HG03175 (cell line): Measurements from ENCODE around the gene IFNA21.
"Not testable (repeated sequence)": the region's sequence is repeated elsewhere in the genome, so short reads cannot be mapped to it uniquely, and the experiment has no call there.

Experiments
- ATAC-seq: cut with Tn5 transposase; IDR thresholded peaks from one replicate; pipeline ENCODE4 v1.9.1; 2021; ENCODE audit warnings: mild to moderate bottlenecking, moderate library complexity; ENCODE audit not compliant: unreplicated experiment

The IFNA21 gene

DNA sequence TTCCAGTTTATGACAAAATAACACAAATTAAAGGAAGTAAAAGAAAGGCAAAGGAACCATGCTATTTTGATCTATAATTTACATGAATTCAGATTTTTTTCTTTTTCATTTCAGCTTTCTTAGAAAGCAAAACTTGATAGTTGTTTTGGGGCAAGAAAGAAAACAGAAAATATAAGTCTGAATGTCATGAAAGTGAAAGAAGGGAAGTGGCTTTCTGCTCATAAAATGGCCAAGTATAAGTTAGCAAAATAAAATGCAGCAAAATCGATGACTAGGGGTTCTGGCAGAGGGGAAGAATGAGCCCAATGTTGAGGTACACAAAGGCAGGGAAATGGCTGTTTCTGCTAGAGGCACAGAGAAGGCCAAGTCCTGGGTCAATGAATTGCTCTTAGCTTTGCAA is 21.9 kb downstream of the IFNA21 start:
- ATAC-seq, result peak; percentile 40

DNA sequence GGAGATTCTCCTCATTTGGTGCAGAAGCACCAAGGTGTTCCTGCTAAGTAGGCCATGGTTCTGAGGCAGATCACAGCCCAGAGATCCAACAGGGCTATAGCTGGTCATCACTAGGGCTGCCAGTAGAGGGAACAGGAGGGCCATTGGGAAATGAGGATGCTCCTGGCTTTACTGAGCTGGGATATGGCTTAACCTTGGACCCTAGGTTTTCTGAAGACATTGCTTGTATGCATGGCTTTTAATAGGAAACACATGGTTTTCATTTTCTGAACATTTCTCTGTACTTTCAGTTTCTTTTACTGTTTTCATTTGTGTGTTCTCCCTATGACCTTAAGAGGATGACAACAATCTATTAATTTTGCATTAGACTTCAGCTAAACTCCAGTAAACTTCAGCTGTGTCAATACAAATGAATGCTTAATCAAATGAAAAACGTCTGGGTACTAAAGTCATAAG is 25.0 kb downstream of the IFNA21 start, which contains the start of gene IFNW1:
IFNW1 (minus strand) TSS at position 406 of the 456 bp plus-strand sequence; CDS start at position 144, 262 bp downstream.
- peak; percentile 65 for ATAC-seq

- no peak for ATAC-seq
These were observed 29.4 kb downstream of the IFNA21 start for GRCh38 chr9:21137020-21137419.

DNA sequence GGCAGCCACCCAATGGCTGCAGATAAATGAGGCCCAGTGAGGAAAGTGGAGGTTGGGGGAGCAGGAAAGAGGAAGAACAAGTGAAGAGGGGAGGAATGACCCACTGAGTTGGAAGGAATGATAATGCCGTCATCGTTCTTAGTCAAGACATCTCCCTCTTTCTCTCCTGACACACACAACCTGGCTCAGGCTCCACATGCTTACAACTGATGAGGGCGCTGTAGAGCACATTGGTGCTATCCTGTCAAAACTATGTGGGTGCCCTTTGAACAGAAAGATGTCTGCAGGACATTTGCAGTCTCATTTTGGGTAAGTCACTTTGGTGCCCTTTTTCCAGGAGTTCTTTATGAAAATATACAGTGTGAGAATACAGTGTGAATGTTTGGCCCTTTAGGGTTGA is 30.7 kb downstream of the IFNA21 start:
- ATAC-seq, result no peak

- ATAC-seq, result not testable (repeated sequence)
These were observed 38.3 kb downstream of the IFNA21 start for GRCh38 chr9:21128186-21128585.

DNA sequence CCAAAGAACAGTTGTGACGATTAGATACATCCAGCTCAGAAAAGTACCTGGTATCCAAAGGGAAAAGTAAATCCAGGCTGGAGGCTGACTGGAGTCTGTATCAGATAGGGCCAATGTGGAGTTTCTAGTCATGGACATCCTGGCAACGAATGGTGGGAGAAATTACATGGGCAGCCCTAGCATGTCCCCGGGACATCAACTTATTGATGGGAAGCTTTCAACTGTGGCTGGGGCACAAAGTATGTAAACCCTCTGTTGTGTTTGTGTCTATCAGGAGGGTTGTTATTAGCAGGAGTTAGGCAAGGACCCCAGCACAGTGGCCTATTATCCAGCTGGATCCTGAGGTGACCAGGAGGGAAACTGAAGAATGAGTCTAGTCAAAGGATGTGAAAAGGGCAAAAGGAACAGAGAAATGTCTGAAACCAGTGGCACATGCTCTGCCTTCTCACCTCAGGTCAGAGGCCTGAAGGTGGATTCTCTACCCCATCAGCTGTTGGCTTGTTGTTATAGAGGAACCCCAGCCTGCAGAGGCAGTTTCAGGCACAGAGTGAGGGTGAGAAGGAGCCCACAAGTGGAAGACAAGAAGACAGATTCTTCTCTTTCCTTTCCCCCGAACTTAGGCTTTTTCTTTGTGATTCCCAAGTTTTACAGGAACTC is 44.7 kb downstream of the IFNA21 start:
- peak; percentile 71 for ATAC-seq

- ATAC-seq, result no peak
These were observed 45.4 kb downstream of the IFNA21 start for GRCh38 chr9:21121079-21121478.

GRCh38 chr9:21119093-21119770 is 47.2 kb downstream of the IFNA21 start:
- ATAC-seq, result no peak
